HEK293 (cell line): ENCODE data around the gene TGIF1.

Experiments
- BCL6B ChIP-seq: fragments of 450-650 bp; formaldehyde crosslinking; IDR thresholded peaks from 2 replicates; pipeline ENCODE4 v1.5.1; 2017; ENCODE audit warnings: missing biosample characterization, missing genetic modification characterization
- GLI4 ChIP-seq: fragments of 450-650 bp; formaldehyde crosslinking; IDR thresholded peaks from 2 replicates; pipeline ENCODE4 v1.5.1; 2016; ENCODE audit warnings: missing biosample characterization, missing genetic modification characterization
- GLIS2 ChIP-seq: fragments of 450-650 bp; formaldehyde crosslinking; IDR thresholded peaks from 2 replicates; pipeline ENCODE4 v1.5.1; 2016; ENCODE audit warnings: missing biosample characterization, missing genetic modification characterization
- HOXD13 ChIP-seq: sonication (generic); formaldehyde crosslinking; IDR thresholded peaks from 2 replicates; pipeline ENCODE4 v1.8.0; 2022; ENCODE audit warnings: missing genetic modification reagents, borderline replicate concordance
- KLF7 ChIP-seq: fragments of 450-650 bp; formaldehyde crosslinking; IDR thresholded peaks from 2 replicates; pipeline ENCODE4 v1.5.1; 2016; ENCODE audit warnings: missing biosample characterization, missing genetic modification characterization, borderline replicate concordance
- KLF8 ChIP-seq: fragments of 450-650 bp; formaldehyde crosslinking; IDR thresholded peaks from 2 replicates; pipeline ENCODE4 v1.5.1; 2016; ENCODE audit warnings: missing biosample characterization, missing genetic modification characterization
- MEIS1 ChIP-seq: sonication (generic); formaldehyde crosslinking; IDR thresholded peaks from 2 replicates; pipeline ENCODE4 v1.8.1; 2022; ENCODE audit warnings: missing genetic modification reagents, mild to moderate bottlenecking, borderline replicate concordance
- TSHZ1 ChIP-seq: fragments of 450-650 bp; formaldehyde crosslinking; IDR thresholded peaks from 2 replicates; pipeline ENCODE4 v1.5.1; 2016; ENCODE audit warnings: missing biosample characterization, missing genetic modification characterization, borderline replicate concordance
- ZEB2 ChIP-seq: fragments of 450-650 bp; formaldehyde crosslinking; IDR thresholded peaks from 2 replicates; pipeline ENCODE4 v1.5.1; 2016; ENCODE audit warnings: missing biosample characterization, missing genetic modification characterization
- ZFP3 ChIP-seq: fragments of 450-650 bp; formaldehyde crosslinking; IDR thresholded peaks from 2 replicates; pipeline ENCODE4 v1.5.1; 2016; ENCODE audit warnings: low read depth, missing biosample characterization, missing genetic modification characterization
- ZNF121 ChIP-seq: fragments of 450-650 bp; formaldehyde crosslinking; IDR thresholded peaks from 2 replicates; pipeline ENCODE4 v1.5.1; 2016; ENCODE audit warnings: missing biosample characterization, missing genetic modification characterization
- ZNF174 ChIP-seq: fragments of 450-650 bp; formaldehyde crosslinking; IDR thresholded peaks from 2 replicates; pipeline ENCODE4 v1.5.0; 2017; ENCODE audit warnings: missing biosample characterization, mild to moderate bottlenecking, missing genetic modification characterization
- ZNF221 ChIP-seq: fragments of 450-650 bp; formaldehyde crosslinking; IDR thresholded peaks from 2 replicates; pipeline ENCODE4 v1.5.1; 2017; ENCODE audit warnings: missing biosample characterization, missing genetic modification characterization, borderline replicate concordance
- ZNF292 ChIP-seq: fragments of 450-650 bp; formaldehyde crosslinking; IDR thresholded peaks from 2 replicates; pipeline ENCODE4 v1.5.1; 2016; ENCODE audit warnings: low read depth, missing biosample characterization, missing genetic modification characterization, borderline replicate concordance
- ZNF302 ChIP-seq: fragments of 450-650 bp; formaldehyde crosslinking; IDR thresholded peaks from 2 replicates; pipeline ENCODE4 v1.5.1; 2016; ENCODE audit warnings: missing biosample characterization, missing genetic modification characterization, low read depth
- ZNF404 ChIP-seq: fragments of 450-650 bp; formaldehyde crosslinking; IDR thresholded peaks from 2 replicates; pipeline ENCODE4 v1.5.1; 2017; ENCODE audit warnings: missing biosample characterization, missing genetic modification characterization
- ZNF423 ChIP-seq: fragments of 450-650 bp; formaldehyde crosslinking; IDR thresholded peaks from 2 replicates; pipeline ENCODE4 v1.5.1; 2016; ENCODE audit warnings: missing biosample characterization, missing genetic modification characterization
- ZNF510 ChIP-seq: fragments of 450-650 bp; formaldehyde crosslinking; IDR thresholded peaks from 2 replicates; pipeline ENCODE4 v1.5.1; 2018; ENCODE audit warnings: mild to moderate bottlenecking, missing genetic modification characterization, missing biosample characterization; ENCODE audit not compliant: insufficient replicate concordance
- ZNF514 ChIP-seq: fragments of 450-650 bp; formaldehyde crosslinking; IDR thresholded peaks from 2 replicates; pipeline ENCODE4 v1.5.1; 2016; ENCODE audit warnings: missing biosample characterization, missing genetic modification characterization
- ZNF529 ChIP-seq: fragments of 450-650 bp; formaldehyde crosslinking; IDR thresholded peaks from 2 replicates; pipeline ENCODE4 v1.5.1; 2017; ENCODE audit warnings: missing genetic modification characterization, missing biosample characterization; ENCODE audit not compliant: insufficient replicate concordance
- ZNF600 ChIP-seq: fragments of 450-650 bp; formaldehyde crosslinking; IDR thresholded peaks from 2 replicates; pipeline ENCODE4 v1.5.1; 2016; ENCODE audit warnings: missing biosample characterization, missing genetic modification characterization
- ZNF621 ChIP-seq: fragments of 450-650 bp; formaldehyde crosslinking; IDR thresholded peaks from 2 replicates; pipeline ENCODE4 v1.5.1; 2017; ENCODE audit warnings: missing biosample characterization, missing genetic modification characterization
- ZNF626 ChIP-seq: fragments of 450-650 bp; sonication (Bioruptor Pico); formaldehyde crosslinking; IDR thresholded peaks from 2 replicates; pipeline ENCODE4 v1.5.1; 2018; ENCODE audit warnings: missing biosample characterization, missing genetic modification characterization, inconsistent platforms
- ZNF654 ChIP-seq: fragments of 450-650 bp; formaldehyde crosslinking; IDR thresholded peaks from 2 replicates; pipeline ENCODE4 v1.5.1; 2016; ENCODE audit warnings: low read depth, missing biosample characterization, missing genetic modification characterization
- ZNF747 ChIP-seq: fragments of 450-650 bp; formaldehyde crosslinking; IDR thresholded peaks from 2 replicates; pipeline ENCODE4 v1.5.1; 2016; ENCODE audit warnings: missing biosample characterization, missing genetic modification characterization
- TF ChIP-seq, protein P1 (sequence below): fragments of 450-650 bp; formaldehyde crosslinking; IDR thresholded peaks from 2 replicates; pipeline ENCODE4 v1.5.1; 2016; ENCODE audit warnings: missing biosample characterization, missing genetic modification characterization
- TF ChIP-seq, protein P2 (sequence below): fragments of 450-650 bp; formaldehyde crosslinking; IDR thresholded peaks from 2 replicates; pipeline ENCODE4 v1.5.1; 2016; ENCODE audit warnings: missing biosample characterization, missing genetic modification characterization
- TF ChIP-seq, protein P3 (sequence below): fragments of 450-650 bp; formaldehyde crosslinking; IDR thresholded peaks from 2 replicates; pipeline ENCODE4 v1.5.1; 2016; ENCODE audit warnings: missing biosample characterization, missing genetic modification characterization
- TF ChIP-seq, protein P4 (sequence below): fragments of 450-650 bp; formaldehyde crosslinking; IDR thresholded peaks from 2 replicates; pipeline ENCODE4 v1.5.1; 2016; ENCODE audit warnings: missing biosample characterization, missing genetic modification characterization

Gene TGIF1

DNA sequence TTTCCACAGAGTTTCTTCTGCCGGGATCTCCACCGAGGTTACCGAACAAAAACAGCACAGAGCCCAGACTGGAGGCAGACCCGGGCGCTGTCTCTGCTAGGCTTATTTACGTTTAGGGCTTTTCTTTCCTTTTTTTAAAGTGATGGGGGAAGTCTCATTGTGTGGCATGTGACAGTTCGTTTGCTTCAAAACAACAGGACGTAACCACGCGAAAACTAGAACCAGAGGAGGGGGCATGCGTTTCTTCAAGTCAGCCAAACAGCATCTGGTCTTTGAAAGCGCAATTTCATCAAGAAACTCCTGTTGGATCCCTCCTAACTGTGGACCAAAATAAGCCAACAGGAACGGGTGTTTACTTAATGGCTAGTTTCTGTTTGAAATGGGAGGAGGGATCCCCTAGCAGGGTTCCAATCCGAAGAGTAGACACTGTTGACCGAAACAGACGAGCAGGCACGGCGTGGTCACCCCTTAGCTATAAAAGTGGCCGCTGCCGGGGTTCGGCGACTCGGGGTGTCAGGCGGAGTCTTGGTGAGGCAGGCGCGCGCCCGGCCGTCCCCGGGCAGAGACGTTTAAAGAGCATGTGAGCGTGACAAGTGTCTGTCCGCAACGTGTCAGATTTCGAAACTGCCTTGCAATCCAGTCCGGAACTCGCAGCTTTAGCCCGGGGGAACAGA, 997 bp upstream of the TGIF1 start (continued):
- TF ChIP-seq, protein P1, sequence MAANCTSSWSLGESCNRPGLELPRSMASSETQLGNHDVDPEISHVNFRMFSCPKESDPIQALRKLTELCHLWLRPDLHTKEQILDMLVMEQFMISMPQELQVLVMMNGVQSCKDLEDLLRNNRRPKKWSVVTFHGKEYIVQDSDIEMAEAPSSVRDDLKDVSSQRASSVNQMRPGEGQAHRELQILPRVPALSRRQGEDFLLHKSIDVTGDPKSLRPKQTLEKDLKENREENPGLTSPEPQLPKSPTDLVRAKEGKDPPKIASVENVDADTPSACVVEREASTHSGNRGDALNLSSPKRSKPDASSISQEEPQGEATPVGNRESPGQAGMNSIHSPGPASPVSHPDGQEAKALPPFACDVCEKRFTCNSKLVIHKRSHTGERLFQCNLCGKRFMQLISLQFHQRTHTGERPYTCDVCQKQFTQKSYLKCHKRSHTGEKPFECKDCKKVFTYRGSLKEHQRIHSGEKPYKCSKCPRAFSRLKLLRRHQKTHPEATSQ: no peak
- TF ChIP-seq HOXD13 (CRISPR knock-in tag) (no peak), ZNF621 (no peak), MEIS1 (CRISPR knock-in tag) (no peak), ZNF514 (tag by site-specific recombination) (no peak), ZNF600 (no peak), ZNF626 (no peak), ZNF510 (no peak), ZNF529 (tag by site-specific recombination) (no peak), BCL6B (no peak), ZFP3 (tag by site-specific recombination) (no peak), ZNF121 (tag by site-specific recombination) (no peak), KLF7 (no peak), TSHZ1 (0 out of 2 replicates have a peak, but pooled peaks have one; percentile 11), ZNF423 (tag by site-specific recombination) (no peak), ZNF654 (tag by site-specific recombination) (no peak), ZNF747 (no peak), KLF8 (tag by site-specific recombination) (no peak), ZEB2 (no peak), ZNF221 (tag by site-specific recombination) (no peak), GLI4 (tag by site-specific recombination) (no peak), ZNF174 (tag by site-specific recombination) (no peak), ZNF292 (tag by site-specific recombination) (no peak), ZNF404 (tag by site-specific recombination) (no peak), GLIS2 (tag by site-specific recombination) (no peak), ZNF302 (tag by site-specific recombination) (no peak)
- TF ChIP-seq, protein P2, sequence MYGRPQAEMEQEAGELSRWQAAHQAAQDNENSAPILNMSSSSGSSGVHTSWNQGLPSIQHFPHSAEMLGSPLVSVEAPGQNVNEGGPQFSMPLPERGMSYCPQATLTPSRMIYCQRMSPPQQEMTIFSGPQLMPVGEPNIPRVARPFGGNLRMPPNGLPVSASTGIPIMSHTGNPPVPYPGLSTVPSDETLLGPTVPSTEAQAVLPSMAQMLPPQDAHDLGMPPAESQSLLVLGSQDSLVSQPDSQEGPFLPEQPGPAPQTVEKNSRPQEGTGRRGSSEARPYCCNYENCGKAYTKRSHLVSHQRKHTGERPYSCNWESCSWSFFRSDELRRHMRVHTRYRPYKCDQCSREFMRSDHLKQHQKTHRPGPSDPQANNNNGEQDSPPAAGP (tag by site-specific recombination): no peak
- TF ChIP-seq, protein P3, sequence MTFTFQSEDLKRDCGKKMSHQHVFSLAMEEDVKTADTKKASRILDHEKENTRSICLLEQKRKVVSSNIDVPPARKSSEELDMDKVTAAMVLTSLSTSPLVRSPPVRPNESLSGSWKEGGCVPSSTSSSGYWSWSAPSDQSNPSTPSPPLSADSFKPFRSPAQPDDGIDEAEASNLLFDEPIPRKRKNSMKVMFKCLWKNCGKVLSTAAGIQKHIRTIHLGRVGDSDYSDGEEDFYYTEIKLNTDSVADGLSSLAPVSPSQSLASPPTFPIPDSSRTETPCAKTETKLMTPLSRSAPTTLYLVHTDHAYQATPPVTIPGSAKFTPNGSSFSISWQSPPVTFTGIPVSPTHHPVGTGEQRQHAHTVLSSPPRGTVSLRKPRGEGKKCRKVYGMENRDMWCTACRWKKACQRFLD (tag by site-specific recombination): no peak
- TF ChIP-seq, protein P4, sequence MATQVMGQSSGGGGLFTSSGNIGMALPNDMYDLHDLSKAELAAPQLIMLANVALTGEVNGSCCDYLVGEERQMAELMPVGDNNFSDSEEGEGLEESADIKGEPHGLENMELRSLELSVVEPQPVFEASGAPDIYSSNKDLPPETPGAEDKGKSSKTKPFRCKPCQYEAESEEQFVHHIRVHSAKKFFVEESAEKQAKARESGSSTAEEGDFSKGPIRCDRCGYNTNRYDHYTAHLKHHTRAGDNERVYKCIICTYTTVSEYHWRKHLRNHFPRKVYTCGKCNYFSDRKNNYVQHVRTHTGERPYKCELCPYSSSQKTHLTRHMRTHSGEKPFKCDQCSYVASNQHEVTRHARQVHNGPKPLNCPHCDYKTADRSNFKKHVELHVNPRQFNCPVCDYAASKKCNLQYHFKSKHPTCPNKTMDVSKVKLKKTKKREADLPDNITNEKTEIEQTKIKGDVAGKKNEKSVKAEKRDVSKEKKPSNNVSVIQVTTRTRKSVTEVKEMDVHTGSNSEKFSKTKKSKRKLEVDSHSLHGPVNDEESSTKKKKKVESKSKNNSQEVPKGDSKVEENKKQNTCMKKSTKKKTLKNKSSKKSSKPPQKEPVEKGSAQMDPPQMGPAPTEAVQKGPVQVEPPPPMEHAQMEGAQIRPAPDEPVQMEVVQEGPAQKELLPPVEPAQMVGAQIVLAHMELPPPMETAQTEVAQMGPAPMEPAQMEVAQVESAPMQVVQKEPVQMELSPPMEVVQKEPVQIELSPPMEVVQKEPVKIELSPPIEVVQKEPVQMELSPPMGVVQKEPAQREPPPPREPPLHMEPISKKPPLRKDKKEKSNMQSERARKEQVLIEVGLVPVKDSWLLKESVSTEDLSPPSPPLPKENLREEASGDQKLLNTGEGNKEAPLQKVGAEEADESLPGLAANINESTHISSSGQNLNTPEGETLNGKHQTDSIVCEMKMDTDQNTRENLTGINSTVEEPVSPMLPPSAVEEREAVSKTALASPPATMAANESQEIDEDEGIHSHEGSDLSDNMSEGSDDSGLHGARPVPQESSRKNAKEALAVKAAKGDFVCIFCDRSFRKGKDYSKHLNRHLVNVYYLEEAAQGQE (tag by site-specific recombination): no peak
